Fibroblast of lung (primary cell): ENCODE data around the gene SEMA4D.

Experiments used
- CTCF ChIP-seq, 2 donors: IDR thresholded peaks in 1 of 2; conservative IDR thresholded peaks in 1 of 2; 1 replicate in 1 of 2; 2 replicates in 1 of 2; pipeline ENCODE4 v1.5.1; 2011 to 2012; ENCODE audit warnings: low read length in 2 of 2, control low read depth in 1 of 2, inconsistent platforms in 1 of 2, low read depth in 1 of 2, mild to moderate bottlenecking in 1 of 2
- EZH2 ChIP-seq: IDR thresholded peaks from 2 replicates; pipeline ENCODE4 v1.5.1; 2012; ENCODE audit warnings: low read length, control low read depth, mild to moderate bottlenecking; ENCODE audit errors: missing control alignments

- no peak for TF ChIP-seq CTCF (conservative IDR thresholded peaks at IDR 0.05 in 1 of 2, IDR thresholded peaks at IDR 0.05 in 1 of 2; ENCODE audit: low read depth in 1 of 2, low read length in 2 of 2)
- no peak for TF ChIP-seq EZH2
These were observed 155.0 kb downstream of the SEMA4D start for GRCh38 chr9:89342948-89343347.
